KG1 (cell line): ENCODE results near the gene CACNA1D.

Source experiments
- DNase-seq: peaks from one replicate; lab custom pipeline; 2025; lab: John Stamatoyannopoulos, UW

The CACNA1D gene

DNA sequence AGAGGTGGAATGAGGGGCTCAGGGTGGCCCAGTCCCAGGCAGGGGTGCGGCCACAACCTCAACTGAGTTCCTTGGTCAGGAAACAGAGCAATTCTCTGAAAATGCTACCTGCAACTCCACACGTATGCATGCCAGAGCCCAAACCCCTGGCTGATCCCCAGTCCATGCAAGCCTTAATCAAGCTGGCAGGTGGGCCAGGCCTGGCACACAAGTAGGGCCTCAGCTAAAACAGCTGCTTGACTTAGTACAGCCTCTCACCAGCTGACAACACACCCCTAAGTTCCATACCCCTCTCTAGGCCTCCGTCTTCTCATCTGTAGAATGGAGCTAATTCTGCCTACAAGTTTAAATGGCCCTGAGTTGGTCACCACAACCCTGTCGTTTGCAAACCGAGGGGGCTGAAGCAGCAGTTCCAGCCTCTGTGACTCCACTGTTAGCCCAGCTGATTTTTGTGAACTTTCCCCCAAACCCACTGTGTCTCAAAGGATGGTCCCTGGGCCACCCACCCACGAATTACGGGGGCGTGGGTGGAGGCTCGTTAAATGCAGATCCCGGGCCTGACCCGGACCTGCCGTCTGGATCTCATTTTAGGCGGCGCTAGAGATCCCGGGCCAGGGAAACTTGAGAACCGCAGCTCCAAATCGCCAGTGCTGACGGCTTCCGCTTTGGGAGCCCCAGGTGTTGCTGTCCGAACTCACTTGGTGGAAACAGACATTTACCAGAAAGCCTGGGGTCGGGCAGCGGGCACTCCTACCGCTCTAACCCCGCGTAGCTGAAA is 350.9 kb downstream of the CACNA1D start:
- no peak for DNase-seq

- DNase-seq: no peak
Observed at GRCh38 chr3:53845881-53846133, 351.4 kb downstream of the CACNA1D start.

DNA sequence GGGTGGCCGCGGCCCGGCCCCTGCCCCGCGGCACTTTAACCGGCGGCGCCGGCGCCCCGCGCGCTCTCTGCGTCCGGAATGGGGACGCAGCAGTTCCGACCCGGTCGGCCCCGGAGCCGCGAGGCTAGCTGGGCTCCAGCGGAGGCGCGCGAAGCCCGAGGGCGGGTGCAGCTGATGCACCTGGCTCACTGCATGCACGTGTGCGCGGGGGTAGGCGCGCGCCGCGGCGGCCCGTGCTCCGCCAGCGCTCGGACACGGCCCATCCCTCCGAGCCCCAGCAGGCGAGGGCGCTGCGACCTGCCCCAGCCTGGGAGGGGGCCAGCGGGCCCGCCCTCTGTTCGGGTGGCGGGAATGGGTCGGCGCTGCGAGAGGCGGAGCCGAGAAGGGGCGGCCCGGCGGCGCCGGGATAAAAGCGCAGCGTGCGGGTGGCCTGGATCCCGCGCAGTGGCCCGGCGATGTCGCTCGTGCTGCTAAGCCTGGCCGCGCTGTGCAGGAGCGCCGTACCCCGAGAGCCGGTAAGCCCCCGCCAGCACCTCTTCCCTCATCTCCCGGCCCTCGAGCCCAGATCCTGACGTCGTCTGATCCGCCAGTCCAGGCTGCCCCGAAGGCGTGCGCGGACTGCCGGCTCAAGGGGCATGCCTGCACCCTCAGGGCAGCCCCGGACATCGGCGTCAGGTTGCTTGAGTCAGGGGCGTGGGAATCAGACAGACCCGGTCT is 351.9 kb downstream of the CACNA1D start, which contains the start of the genes CHDH and IL17RB:
Gene CHDH, minus strand, starts transcription at position 286 of the 717 bp plus-strand sequence. CDS start 22,411 bp downstream, outside the sequence.
Gene IL17RB, plus strand, starts transcription at position 435 of the 717 bp plus-strand sequence. Its CDS starts 21 bp downstream, at position 456.
- DNase-seq: no peak

- no peak for DNase-seq
Observed at GRCh38 chr3:53846851-53847155, 352.4 kb downstream of the CACNA1D start.

GRCh38 chr3:53849916-53850315 is 355.5 kb downstream of the CACNA1D start:
- DNase-seq: no peak

DNA sequence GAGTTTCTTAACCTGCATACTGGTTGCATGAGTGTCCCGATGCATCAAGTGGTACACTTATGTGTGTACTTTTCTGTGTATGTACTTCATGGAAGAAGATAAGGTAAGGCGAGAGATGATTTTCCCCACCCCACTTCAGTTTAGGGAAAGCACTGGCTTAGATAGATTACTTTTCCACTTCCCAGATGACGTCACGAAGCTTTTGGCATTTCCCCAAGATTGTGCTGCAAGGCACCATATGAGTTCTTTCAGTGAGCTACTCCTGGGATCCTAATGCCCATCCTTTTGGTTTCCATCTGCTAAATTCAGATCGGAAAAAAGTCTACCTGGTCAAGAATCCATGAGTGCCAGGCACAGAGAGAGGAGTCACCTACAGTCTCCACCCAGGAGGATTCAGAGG is 356.5 kb downstream of the CACNA1D start:
- no peak for DNase-seq

- no peak for DNase-seq
Observed at GRCh38 chr3:53856964-53857363, 362.6 kb downstream of the CACNA1D start.

DNA sequence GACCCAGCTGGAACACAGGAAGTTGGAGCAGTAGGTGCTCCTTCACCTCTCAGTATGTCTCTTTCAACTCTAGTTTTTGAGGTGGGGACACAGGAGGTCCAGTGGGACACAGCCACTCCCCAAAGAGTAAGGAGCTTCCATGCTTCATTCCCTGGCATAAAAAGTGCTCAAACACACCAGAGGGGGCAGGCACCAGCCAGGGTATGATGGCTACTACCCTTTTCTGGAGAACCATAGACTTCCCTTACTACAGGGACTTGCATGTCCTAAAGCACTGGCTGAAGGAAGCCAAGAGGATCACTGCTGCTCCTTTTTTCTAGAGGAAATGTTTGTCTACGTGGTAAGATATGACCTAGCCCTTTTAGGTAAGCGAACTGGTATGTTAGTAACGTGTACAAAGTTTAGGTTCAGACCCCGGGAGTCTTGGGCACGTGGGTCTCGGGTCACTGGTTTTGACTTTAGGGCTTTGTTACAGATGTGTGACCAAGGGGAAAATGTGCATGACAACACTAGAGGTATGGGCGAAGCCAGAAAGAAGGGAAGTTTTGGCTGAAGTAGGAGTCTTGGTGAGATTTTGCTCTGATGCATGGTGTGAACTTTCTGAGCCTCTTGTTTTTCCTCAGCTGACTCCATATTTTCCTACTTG is 363.8 kb downstream of the CACNA1D start:
- no peak for DNase-seq

GRCh38 chr3:53859178-53859577 is 364.8 kb downstream of the CACNA1D start:
- DNase-seq: no peak

DNA sequence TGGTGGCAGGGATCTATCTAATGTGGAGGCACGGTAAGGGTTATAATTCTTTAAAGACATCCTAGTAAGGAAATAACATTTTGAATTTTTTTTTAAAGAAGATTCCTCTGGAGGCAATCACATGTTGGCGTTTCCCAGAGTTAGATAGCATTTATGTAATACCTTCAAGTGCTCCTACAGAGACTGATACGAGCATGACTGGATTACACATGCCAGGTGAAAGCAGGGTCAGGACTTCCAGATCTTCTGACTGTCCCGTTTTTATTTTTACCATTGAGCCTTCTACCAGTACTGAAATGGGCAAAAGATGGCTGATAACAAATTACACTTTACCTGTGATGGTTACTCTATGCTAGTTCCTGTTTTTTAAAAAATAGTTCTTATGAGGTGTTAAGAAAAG is 365.8 kb downstream of the CACNA1D start:
- no peak for DNase-seq

GRCh38 chr3:53862241-53862640 is 367.8 kb downstream of the CACNA1D start:
- DNase-seq: no peak

DNA sequence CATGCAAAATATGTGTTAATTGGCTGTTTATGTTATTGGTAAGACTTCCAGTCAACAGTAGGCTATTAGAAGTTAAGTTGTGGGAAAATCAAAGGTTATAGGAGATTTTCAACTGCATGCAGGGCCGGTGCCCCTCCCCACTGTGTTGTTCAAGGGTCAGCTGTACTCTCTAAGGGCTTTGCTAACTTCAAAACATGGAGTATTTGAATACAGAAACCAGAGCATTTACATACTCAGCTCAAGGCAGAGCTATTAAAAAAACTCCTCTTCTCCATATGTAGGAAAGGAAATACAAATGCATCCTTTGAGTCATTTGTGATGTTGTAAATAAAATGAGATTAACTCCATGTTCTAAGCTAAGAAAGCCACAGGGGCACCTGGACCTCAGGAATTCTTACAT is 368.7 kb downstream of the CACNA1D start:
- no peak for DNase-seq
